OCI-M1 (cell line): ENCODE results near the gene TPP2.
A peak's percentile ranks its signal among the peaks of the same experiment; 100 is the strongest.

Experiments
- DNase-seq: peaks from one replicate; lab custom pipeline; 2025; lab: John Stamatoyannopoulos, UW

The TPP2 gene

GRCh38 chr13:102657630-102658029 is 60.8 kb downstream of the TPP2 start:
- DNase-seq: no peak

- no peak for DNase-seq
These were observed 61.9 kb downstream of the TPP2 start for GRCh38 chr13:102658660-102659059.

- no peak for DNase-seq
These were observed 62.5 kb downstream of the TPP2 start for GRCh38 chr13:102659168-102659713.

- no peak for DNase-seq
These were observed 70.2 kb downstream of the TPP2 start for GRCh38 chr13:102667023-102667422.

- DNase-seq: no peak
These were observed 71.1 kb downstream of the TPP2 start for GRCh38 chr13:102667911-102668310.

GRCh38 chr13:102670130-102670529 is 73.3 kb downstream of the TPP2 start:
- no peak for DNase-seq

GRCh38 chr13:102675115-102675514 is 78.3 kb downstream of the TPP2 start:
- DNase-seq: no peak

- no peak for DNase-seq
These were observed 80.3 kb downstream of the TPP2 start for GRCh38 chr13:102677122-102677521.

GRCh38 chr13:102678339-102679107 is 81.7 kb downstream of the TPP2 start:
- no peak for DNase-seq

- no peak for DNase-seq
These were observed 82.8 kb downstream of the TPP2 start for GRCh38 chr13:102679449-102680132.

GRCh38 chr13:102680133-102680717 is 83.4 kb downstream of the TPP2 start:
- DNase-seq: no peak

GRCh38 chr13:102680842-102681740 is 84.3 kb downstream of the TPP2 start:
- DNase-seq: peak; percentile 51

- no peak for DNase-seq
These were observed 85.4 kb downstream of the TPP2 start for GRCh38 chr13:102682211-102682610.

- peak; percentile 19 for DNase-seq
These were observed 85.9 kb downstream of the TPP2 start for GRCh38 chr13:102682727-102683126.

GRCh38 chr13:102683637-102684036 is 86.9 kb downstream of the TPP2 start:
- DNase-seq: no peak

GRCh38 chr13:102686024-102686423 is 89.2 kb downstream of the TPP2 start:
- no peak for DNase-seq

- no peak for DNase-seq
These were observed 90.7 kb downstream of the TPP2 start for GRCh38 chr13:102687520-102687919.

GRCh38 chr13:102688306-102688973 is 91.7 kb downstream of the TPP2 start:
- no peak for DNase-seq

GRCh38 chr13:102690883-102691282 is 94.1 kb downstream of the TPP2 start:
- DNase-seq: no peak

- no peak for DNase-seq
These were observed 95.7 kb downstream of the TPP2 start for GRCh38 chr13:102692491-102692826.

GRCh38 chr13:102693250-102693649 is 96.5 kb downstream of the TPP2 start:
- DNase-seq: no peak
